Stomach (tissue), 4 donors: Measurements from ENCODE around the gene MBD2.

Experiments
- CTCF ChIP-seq, 7 experiments: fragments of 450-650 bp in 4 of 7; fragments of 200-600 bp in 3 of 7; sonication (generic) in 3 of 7; IDR thresholded peaks; one replicate each; pipeline ENCODE4 v1.5.1; 2016 to 2019; ENCODE audit warnings: antibody characterized with exemption in 7 of 7, control low read depth in 2 of 7, mild to moderate bottlenecking in 1 of 7
- EP300 ChIP-seq: sonication (generic); formaldehyde crosslinking; IDR thresholded peaks from one replicate; pipeline ENCODE4 v1.6.1; 2017; ENCODE audit warnings: antibody characterized with exemption
- POLR2A ChIP-seq, 4 donors: fragments of 450-650 bp; IDR thresholded peaks; one replicate each; pipeline ENCODE4 v1.6.1; 2016; ENCODE audit warnings: antibody characterized with exemption in 4 of 4, control low read depth in 2 of 4, mild to moderate bottlenecking in 1 of 4, moderate library complexity in 1 of 4
- POLR2AphosphoS5 ChIP-seq, 3 donors: sonication (generic); formaldehyde crosslinking; IDR thresholded peaks; one replicate each; pipeline ENCODE4 v1.6.1; 2016; ENCODE audit warnings: antibody characterized with exemption in 3 of 3

- TF ChIP-seq CTCF (IDR thresholded peaks at IDR 0.05): no peak
- TF ChIP-seq POLR2A (IDR thresholded peaks at IDR 0.05): no peak
- TF ChIP-seq POLR2AphosphoS5 (IDR thresholded peaks at IDR 0.05): no peak
- TF ChIP-seq EP300: no peak
These were observed 17.9 kb upstream of the MBD2 start for GRCh38 chr18:54242327-54242726.
